HG03064 (cell line): ENCODE data around the gene EPHA3.

Source experiments
- ATAC-seq: cut with Tn5 transposase; IDR thresholded peaks from one replicate; pipeline ENCODE4 v1.9.1; 2021; ENCODE audit warnings: low read depth; ENCODE audit not compliant: unreplicated experiment

EPHA3 gene

DNA sequence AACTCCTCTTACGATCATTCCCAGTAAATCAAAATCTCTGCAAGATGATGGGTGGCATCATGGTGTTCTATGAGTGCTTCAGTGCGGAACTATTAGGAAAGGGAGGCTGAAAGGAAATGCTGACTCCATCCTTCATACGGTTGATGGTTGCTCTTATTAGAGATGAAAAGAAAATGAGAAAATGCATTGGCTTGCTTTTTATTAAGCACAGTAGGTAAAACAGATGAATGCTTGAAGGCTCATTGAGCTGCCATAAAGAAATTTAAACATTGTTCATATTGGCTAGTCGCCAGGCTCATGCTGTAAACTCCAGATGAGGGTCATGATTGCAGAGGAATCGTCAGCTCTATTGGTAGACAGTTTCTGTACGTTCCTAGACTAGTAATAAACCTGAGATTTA lies 115.8 kb downstream of the EPHA3 start:
- no peak for ATAC-seq

DNA sequence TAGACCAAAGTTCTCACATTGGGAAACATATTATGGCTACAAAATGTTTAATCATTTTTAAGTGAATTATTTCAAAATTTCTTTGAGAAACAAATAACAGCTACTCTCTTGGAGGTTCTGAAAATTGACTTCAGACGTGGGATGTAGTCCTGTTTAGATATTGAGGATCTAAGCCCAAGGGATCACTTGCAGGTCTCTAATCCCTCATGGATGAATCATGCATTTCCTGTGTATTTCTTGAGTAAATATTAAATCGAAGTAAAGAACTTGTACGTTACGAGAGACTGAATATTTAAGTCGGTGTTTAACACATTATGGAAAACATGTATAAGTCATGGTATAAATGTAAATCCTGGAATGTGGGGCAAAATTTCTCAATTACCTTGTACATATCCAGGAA lies 119.8 kb downstream of the EPHA3 start:
- ATAC-seq: no peak

DNA sequence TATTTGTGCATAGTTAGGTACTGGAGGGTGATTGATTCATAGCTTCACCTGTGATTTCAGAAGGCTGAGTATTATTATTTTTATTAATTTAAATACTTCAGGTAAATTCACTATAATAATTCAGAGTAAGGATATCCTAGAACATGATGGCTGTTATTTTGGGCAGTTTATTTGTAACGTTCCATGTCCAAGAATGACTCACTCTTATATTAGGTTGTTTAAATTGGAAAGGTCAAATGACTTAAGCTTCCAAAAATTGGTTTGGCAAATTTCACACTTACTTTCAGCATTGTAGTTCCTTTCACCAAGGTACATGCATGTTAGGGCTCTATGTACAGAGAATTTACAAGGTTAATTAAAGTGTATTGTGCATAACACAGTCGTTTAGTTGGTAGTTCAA lies 120.2 kb downstream of the EPHA3 start:
- no peak for ATAC-seq

DNA sequence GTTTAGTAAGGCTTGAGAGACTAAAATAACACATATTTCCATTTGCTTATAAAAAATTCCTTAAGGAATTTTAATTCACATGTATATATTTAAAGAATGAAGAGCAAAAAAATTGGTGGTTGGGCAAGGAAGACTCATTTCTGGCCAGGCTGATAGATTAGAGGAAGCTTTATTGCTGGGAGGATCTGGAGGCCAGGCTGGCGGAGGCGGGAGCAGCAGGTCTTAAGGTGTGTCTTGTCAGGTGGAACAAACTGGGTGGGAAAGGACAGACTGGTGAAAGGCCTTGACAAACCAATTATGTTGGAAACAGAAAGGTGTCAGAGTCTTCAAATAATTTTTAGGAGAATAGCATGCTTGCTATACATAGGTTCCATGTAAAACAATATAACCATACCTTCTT lies 124.7 kb downstream of the EPHA3 start:
- no peak for ATAC-seq

DNA sequence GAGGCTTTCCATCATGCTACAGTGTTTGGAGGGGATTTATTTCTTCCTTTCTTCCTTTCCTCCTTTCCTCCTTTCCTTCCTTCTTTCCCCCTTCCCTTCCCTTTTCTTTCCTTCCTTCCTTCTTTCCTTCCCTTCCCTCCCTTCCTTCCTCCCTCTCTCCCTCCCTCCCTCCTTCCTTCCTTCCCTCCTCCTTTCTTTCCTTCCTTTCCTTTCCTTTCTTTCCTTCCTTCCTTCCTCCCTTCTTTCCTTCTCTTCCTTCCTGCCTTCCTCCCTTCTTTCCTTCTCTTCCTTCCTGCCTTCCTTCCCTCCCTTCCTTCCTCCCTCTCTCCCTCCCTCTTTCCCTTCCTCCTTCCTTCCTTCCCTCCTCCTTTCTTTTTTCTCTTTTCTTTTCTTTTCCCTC lies 127.2 kb downstream of the EPHA3 start:
- no peak for ATAC-seq

DNA sequence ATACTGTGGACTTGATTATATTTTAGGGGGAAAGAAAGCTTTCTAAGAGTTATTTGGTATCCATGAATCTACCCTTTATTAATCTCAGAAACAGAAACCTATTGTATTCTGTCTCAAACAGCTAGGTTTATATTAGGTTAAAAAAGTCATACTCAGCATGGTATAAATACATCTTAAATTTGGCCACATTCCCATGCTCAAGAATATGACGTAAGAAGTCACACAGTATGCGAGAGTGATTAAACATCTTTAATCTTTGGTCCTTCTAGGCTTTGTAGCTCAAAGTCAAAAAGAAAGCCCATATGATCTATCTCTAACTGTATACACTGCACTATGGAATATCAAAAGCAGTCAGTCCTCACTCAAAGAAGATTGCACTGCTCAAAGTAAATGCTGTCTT lies 131.4 kb downstream of the EPHA3 start:
- no peak for ATAC-seq

DNA sequence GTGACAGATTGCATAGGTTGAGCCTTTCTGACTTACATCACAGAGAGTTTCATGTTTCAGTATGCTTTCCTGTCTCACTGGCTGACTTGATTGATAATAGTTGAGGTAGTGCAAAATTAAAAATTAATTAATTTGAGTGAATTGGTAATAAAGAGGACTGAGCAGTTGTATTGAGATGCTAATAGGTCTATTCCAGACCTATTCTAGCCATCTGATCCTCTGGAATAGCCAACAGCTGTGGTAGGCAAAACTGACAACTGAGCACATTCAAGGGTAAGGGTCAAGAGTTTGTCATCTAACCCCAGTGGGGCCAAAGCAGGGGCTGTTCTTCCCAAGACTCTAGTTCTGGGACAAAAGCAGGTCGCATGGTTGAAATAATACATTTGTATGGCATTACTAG lies 132.4 kb downstream of the EPHA3 start:
- no peak for ATAC-seq

DNA sequence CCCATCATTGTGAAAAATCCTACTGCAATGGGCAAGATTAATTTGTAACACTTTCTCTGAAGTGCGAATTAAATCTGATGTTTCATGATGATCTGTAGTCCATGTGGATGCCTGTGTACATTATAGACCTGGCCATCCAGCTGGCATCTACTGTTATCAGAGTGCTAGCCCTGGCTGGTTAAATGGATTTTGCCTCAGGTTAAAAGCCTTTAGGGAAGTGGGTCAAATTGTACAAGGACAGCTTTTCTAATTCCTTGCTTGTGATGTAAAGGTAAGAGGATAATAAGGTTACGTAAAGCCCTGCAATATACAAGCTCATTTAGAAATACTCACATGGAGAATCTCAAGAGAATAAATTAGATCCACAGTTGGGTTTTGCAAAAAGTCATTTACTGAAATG lies 138.2 kb downstream of the EPHA3 start:
- ATAC-seq: no peak

DNA sequence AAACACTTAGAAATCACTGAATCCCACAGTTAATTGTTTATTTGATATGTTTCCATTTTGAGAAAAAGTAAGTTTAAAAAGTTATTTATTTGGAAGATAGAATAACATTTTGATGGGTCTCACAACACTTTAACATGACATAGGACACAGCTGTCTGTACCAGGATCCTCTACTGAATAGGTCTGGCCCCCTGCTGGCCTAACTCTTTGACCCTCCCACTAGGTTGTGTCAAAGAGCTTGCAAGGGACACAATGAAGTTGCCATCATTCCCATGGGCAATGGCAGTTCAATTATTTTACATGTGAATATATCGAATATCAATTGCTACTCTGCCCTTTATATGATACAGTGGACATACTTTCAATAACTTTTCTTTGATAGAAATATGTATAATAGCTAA lies 138.9 kb downstream of the EPHA3 start:
- ATAC-seq: no peak

DNA sequence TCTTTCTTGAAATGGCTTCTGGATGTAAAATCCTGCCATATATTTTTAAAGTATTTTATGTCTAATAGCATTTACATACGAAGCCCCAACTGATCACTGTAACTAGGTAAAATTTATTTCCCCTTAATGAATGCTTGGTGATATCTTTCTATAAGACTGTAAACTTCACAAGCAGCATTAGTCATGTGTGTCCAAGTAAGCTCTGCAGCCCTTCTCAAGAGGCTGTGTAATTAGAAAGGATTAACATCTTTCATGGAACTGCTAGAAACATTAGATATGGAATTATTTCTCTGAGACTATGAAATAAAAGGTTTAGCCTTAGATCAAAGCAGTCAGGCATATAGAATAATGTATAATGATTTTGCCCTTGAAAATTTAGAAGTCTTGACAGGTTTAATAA lies 143.3 kb downstream of the EPHA3 start:
- no peak for ATAC-seq

DNA sequence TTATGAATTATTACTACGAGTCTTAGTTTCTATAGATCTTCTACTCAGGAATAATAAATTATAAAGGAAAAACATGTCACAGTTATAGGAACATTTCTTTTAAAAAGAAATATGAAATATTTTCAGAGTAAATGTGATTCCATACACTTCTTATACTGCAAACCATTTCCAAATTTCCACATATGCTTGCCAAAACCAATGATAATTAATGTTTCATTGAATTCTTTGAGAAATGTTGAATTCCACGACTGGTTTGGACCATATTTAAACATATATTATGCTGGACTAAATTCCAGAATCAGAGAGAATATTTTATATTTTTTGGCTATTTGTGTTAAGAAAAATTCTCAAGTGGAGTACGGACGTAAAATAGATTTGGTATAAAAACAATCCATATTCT lies 144.6 kb downstream of the EPHA3 start:
- ATAC-seq: no peak

DNA sequence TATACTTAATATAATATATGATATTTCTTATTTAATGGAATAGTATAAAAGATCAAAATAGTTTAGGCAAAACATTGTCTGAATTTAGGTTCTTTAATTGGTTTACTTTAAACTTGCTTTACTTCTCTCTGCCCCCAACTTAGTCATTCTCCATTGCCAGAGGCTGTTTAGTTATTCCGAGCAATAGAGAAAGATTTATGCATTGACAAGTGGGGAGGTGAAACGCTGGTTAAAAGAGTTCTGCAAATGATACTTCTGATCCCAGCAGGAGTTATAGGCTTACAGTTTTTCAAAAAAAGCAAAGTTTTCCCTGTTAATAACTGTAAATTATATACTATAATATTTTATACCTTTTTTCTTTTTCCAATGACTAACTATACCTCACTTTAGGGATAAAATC lies 145.4 kb downstream of the EPHA3 start:
- no peak for ATAC-seq

DNA sequence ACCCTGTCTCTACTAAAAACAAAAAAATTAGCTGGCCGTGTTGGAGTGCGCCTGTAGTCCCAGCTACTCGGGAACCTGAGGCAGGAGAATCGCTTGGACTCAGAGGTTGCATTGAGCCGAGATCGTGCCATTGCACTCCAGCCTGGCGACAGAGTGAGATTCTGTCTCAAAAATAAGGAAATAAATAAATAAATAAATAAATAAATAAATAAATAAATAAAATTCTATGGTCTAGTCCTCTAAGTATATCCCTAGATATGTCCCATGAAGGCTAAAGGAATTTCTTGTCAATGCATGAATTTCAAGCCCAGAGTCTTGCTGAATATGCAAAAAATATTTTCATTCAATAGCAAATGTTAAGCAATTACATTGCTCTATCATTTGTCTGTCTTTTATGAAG lies 149.0 kb downstream of the EPHA3 start:
- ATAC-seq: no peak

DNA sequence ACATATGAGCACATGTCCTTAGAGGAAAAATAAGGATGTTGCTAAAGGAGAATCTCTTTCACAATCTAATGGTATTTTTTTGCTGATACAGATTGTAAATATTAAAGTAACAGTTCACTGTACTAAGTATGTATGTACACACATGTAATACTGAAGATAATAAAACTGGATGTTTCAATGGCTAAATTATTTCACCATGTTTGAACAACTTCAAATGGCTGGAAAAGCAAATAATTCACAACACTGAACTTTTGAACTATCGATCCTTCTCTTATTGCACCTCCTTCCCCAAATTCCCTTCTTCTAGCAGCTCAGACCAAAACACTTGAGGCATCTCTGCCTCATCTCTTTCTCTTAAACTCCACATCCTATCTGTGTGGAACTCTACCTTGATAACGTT lies 149.5 kb downstream of the EPHA3 start:
- ATAC-seq: no peak

DNA sequence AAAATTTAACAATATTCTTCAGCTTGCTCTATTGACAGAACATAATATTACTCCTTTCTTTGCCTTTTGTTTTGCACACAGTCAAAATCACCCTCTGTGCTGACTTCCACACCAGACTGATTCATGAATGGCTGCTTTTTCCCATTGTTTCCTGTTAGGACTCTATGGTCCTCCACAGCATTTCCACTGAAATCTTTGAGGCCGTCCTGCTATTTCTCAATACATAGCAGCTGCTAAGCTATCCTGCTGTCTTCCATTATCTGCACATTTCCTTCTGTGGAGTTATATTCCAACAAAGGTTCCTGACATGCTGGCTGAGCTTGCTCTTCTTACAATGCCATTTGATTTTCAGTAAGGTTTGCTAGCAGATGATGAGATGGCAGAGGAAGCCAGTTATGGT lies 153.3 kb downstream of the EPHA3 start:
- ATAC-seq: no peak

DNA sequence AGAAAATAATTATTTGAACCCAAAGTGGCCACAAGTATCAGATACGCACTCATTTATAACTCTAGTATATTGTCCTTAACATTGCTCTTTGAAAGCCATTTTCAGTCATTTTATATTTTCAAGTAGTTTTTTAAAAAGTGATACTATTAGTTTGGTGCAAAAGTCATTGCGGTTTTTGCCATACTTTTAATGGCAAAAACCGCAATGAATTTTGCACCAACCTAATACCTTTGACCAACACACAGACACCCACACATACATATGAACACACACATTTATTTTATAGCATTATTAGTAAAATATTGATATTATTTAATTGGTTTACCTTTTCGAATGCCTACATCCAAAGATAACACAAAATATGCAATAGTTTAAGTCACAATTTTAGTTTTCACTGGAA lies 154.3 kb downstream of the EPHA3 start:
- no peak for ATAC-seq

DNA sequence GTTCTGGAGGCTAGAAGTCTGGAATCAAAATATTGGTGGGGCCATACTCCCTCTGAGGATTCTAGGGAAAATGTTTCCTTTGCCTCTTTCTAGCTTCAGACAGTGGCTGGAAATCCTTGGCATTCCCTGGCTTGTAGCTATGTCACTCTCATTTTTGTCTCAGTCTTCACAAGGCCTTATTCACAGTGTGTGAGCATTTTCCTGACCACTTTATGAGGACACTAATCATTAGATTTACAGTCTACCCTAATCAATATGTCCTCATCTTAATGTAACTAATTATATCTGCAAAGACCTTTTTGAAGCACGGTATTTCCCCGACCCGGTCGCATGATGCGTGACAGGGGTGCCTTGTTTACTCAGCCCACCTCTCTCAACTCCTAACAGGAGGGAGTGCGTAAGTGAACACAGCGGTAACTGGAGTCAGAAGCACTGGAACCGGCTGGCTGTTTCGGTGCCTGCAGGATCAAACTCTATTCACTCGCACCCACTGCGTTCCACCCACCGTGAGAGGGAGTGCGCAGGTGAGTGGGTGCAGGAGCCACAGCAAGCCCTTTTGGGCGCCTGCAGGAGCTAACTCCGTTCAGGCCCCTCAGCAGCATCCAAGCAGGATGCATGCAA lies 155.0 kb downstream of the EPHA3 start:
- ATAC-seq: no peak

DNA sequence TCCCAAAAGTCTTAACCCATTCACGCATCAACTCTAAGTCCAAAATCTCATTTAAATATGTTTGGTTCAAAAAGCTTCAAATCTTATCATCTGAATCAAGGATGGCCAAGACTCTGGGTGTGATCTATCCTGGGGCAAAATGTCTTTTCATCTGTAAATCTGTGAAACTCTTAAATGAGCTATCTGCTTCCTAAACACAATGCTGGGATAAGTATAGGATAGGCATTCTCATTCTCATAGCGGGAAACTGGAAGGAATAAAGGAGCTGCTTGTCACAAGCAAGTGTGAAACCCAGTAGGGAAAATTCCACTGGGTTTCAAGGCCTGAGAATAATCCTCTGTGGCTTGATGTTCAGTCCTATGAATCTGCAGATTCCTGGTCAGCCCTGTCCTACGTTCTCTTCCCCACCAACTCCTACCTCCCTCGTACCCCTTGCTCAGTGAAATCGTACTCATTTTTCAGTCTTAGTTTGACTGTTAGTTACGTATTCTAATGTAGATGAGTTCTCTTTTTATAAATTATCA lies 156.7 kb downstream of the EPHA3 start:
- ATAC-seq: no peak

DNA sequence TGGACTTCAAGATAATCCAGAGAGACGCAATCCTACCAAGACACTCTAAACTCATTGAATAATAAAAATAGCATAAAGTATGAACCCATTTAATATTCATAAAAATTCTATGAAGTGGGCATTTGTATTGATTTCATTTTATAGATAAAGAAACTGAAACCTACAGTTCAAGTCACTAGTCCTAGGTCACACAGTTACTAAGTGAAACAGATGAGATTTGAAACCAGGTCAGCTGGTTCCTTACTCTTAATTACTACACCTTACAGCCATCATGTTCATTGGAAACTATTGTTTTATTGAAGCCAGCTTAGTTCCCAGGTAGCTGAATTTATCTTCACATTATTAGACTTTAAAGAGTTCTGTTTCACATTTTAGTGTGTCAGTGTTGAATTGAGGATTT lies 158.7 kb downstream of the EPHA3 start:
- no peak for ATAC-seq

DNA sequence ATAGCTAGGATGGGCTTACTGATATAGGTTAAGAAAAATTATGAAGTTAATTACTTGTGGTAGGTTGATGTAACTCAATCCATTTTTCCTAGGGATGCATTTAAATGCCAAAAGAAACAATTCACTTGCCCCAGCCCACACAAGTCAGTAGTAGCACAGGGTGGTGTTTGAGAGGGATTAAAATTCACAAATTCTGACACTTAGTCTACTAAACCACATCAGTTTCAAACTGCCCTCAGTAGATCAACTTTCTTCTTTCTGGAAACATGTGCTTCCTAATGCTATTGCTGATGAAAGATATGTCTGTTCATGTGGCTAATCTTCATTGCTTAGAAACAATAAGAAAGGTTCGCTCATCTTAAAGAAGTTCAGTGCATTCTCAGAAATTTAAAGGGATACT lies 160.6 kb downstream of the EPHA3 start:
- ATAC-seq: no peak

DNA sequence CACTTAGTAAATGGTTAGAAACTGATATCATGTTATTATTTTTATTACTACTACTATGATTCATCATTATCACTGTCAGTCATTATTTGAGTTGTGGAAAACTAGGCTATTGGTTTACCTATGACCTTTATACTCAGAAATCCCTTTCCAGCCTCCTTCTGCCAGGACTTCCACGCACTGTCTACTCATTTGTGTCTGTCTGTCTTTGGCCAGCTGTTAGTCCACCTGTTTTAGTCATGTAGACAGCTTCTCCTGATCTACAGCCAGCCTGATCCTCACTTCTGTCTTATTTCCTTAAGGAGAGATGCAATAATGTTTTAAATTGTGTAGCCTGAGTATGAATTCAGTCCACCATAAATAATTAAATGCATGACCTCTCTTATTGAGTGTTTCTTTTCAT lies 162.8 kb downstream of the EPHA3 start:
- no peak for ATAC-seq

DNA sequence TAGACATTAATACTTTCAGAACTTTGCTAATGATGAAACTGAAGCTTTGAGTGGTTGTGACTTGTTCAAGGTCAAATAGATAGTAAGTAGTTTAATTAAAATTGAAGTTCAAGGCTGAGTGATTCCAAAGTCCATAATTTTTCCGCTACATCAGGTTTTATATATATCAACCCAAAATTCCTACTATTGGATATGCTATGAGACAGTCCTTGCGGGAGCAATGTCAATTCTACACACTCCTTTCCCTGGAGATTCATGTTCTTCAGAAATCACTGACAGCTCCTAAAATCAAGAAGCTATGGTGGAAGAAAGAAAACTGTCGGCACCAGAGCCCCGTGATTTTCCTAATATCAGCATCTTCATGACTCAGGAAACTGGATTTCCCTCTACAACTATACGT lies 167.6 kb downstream of the EPHA3 start:
- no peak for ATAC-seq

DNA sequence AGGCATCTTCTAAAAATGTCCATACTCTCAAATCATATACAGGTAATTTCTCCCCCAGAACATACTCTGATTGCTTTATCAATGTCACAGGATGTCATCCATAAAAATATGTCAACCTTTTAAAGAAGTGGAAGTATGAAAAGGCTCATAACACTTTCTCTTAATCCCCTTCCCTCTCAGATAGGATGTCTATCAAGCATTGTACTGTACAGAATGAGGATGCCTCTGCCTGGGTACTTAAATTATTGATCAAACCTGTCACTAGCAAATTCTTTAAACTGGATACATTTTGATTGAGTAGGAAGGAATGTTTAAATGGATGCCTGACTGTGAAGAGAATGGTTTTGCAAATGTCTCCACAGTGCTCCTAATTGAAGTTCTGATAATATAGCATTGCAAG lies 168.7 kb downstream of the EPHA3 start:
- ATAC-seq: no peak
